Naive B cell (primary cell): ENCODE results near the gene DRP2. TPM values are rescaled to one million over a fixed set of nuclear protein-coding genes. Genes with fewer than 3 reads are reported as not detected.

Experiments
- ATAC-seq, 2 donors: fragments of 150-1000 bp; cut with Tn5 transposase; 2 replicates each; pipeline ENCODE4 v1.10.0; 2021; ENCODE audit warnings: low read depth in 2 of 2, mild to moderate bottlenecking in 2 of 2, moderate library complexity in 2 of 2
- DNase-seq: peaks from one replicate; pipeline ENCODE4 v3.0.0; 2022
- H3K27ac Mint-ChIP-seq, 6 donors: one replicate each; pipeline ENCODE4 v1.8.0; 2020 to 2022; ENCODE audit warnings: mild to moderate bottlenecking in 6 of 6, mixed read lengths in 6 of 6, moderate library complexity in 5 of 6, inconsistent platforms in 2 of 6
- H3K27me3 Mint-ChIP-seq, 3 donors: one replicate each; pipeline ENCODE4 v1.8.0; 2021 to 2022; ENCODE audit warnings: mixed read lengths in 3 of 3, mild to moderate bottlenecking in 1 of 3
- H3K36me3 Mint-ChIP-seq, 2 donors: one replicate each; pipeline ENCODE4 v1.8.0; 2020 to 2022; ENCODE audit warnings: mixed read lengths in 2 of 2, inconsistent platforms in 1 of 2, mild to moderate bottlenecking in 1 of 2
- H3K4me1 Mint-ChIP-seq, 3 donors: one replicate each; pipeline ENCODE4 v1.8.0; 2020 to 2022; ENCODE audit warnings: mixed read lengths in 3 of 3, inconsistent platforms in 1 of 3, mild to moderate bottlenecking in 1 of 3, moderate library complexity in 1 of 3
- H3K4me3 Mint-ChIP-seq, 8 donors: one replicate each; pipeline ENCODE4 v1.8.0; 2020 to 2022; ENCODE audit warnings: mild to moderate bottlenecking in 8 of 8, mixed read lengths in 8 of 8, moderate library complexity in 8 of 8, inconsistent platforms in 2 of 8
- H3K9me3 Mint-ChIP-seq, 7 donors: one replicate each; pipeline ENCODE4 v1.8.0; 2020 to 2022; ENCODE audit warnings: mixed read lengths in 7 of 7, mild to moderate bottlenecking in 5 of 7, inconsistent platforms in 2 of 7, moderate library complexity in 1 of 7
- polyA plus RNA-seq, 6 donors: library from polyadenylated mRNA; unstranded; fragments of 300-500 nt; fragmentation: Illumina TruSeq; gene quantifications; one replicate each; pipeline ENCODE4 v1.2.3, GENCODE V29; 2021; ENCODE audit warnings: low read depth in 6 of 6

The DRP2 gene
- polyA plus RNA-seq, 6 donors from 2014 or later = not detected

DNA sequence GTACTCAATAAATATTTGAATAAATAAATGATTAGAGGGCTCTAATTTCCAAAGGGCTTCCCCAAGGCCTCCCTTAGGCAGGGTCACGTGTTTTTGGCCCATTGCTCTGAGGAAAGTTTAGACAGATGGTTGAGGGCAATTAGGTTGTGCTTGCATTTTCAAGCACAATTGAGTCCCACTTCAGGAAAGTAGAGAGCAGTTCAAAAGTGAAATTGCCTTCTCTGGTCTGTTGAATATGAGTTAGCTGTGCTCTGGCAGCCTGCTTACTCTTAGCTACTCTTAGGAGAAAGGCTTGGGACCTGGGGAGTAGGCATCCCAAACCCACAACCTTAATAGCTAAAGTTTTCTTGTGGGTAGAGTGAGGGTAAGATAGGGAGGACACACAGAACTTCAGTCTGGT is 9.0 kb upstream of the DRP2 start:
- peaks cover 0 to 4% (median 0%) of the 10 kb centered on the region in 3 donors for H3K4me1 Mint-ChIP-seq
- no peaks in the 10 kb centered on the region for H3K36me3 Mint-ChIP-seq
- no peaks in the 10 kb centered on the region for H3K27me3 Mint-ChIP-seq
- no peak for ATAC-seq
- H3K27ac Mint-ChIP-seq = no peak overlapping the region
- H3K9me3 Mint-ChIP-seq = peaks cover 0 to 2% (median 0%) of the 10 kb centered on the region in 7 donors
- no peak for DNase-seq
- H3K4me3 Mint-ChIP-seq = no peak overlapping the region

DNA sequence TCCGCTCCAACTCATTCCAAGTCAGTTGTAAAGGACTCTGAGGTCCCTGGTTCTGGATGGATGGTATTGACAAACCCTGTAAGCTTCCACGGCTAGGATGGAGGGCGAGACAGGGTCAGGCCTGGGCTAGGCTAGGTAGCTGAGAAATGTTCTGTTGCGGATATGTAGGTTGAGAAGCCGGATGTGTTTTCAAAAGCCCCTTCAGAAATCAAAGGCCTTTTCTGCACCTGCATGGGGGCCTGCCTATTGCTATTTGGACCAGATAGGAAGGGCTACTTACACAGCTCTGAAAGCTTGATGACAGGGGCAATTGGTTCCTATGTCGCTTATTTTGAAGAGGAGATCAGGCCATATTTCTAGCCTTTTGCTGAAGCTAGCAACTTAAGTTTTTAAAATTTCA is 1.9 kb upstream of the DRP2 start:
- H3K36me3 Mint-ChIP-seq = no peaks in the 10 kb centered on the region
- H3K27ac Mint-ChIP-seq = no peak overlapping the region
- H3K4me1 Mint-ChIP-seq = peaks cover 0 to 15% (median 5%) of the 10 kb centered on the region in 3 donors
- no peak overlapping the region for H3K4me3 Mint-ChIP-seq
- H3K9me3 Mint-ChIP-seq = peaks cover 0 to 4% (median 0%) of the 10 kb centered on the region in 7 donors
- ATAC-seq = no peak
- DNase-seq = no peak
- peaks cover 0 to 5% (median 0%) of the 10 kb centered on the region in 3 donors for H3K27me3 Mint-ChIP-seq

DNA sequence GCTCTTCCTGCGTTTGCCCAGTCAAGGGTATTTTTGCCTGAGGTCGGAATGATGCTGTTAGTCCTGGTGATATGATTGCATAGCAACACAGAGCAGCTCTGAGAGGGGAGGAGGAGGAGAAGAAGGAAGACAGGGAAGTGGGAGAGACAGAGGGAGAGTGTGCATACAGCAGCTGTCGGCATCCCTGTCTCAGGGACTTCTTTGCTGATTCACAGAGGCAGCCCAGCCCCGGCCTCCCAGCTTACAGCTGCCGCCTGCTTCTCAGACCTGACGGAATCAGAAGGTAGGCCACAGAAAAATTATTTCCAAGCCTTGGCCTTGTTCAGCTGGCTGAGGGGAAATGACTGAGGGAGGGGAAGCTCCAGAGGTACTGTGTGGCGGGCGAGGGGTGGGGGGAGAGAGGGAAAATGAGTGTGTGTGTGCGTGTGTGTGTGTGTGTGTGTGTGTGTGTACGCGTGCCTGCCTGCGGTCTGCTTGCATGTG is 319 bp downstream of the DRP2 start:
- ATAC-seq = no peak
- peaks cover 0 to 4% (median 0%) of the 10 kb centered on the region in 7 donors for H3K9me3 Mint-ChIP-seq
- H3K36me3 Mint-ChIP-seq = no peaks in the 10 kb centered on the region
- peak overlapping the region in 2 of 8 donors; percentile 34 to 48 for H3K4me3 Mint-ChIP-seq
- H3K27me3 Mint-ChIP-seq = peaks cover 0 to 5% (median 5%) of the 10 kb centered on the region in 3 donors
- H3K27ac Mint-ChIP-seq = peak overlapping the region in 2 of 6 donors; percentile 47 to 64
- no peak for DNase-seq
- peaks cover 0 to 15% (median 5%) of the 10 kb centered on the region in 3 donors for H3K4me1 Mint-ChIP-seq

GRCh38 chrX:101220662-101221260 is 1.2 kb downstream of the DRP2 start:
- no peaks in the 10 kb centered on the region for H3K36me3 Mint-ChIP-seq
- peak overlapping the region in 2 of 8 donors; percentile 7 to 16 for H3K4me3 Mint-ChIP-seq
- peaks cover 0 to 11% (median 5%) of the 10 kb centered on the region in 3 donors for H3K4me1 Mint-ChIP-seq
- no peak for DNase-seq
- ATAC-seq = no peak
- H3K27ac Mint-ChIP-seq = peak overlapping the region in 1 of 6 donors; percentile 74
- H3K9me3 Mint-ChIP-seq = peaks cover 0 to 2% (median 0%) of the 10 kb centered on the region in 7 donors
- H3K27me3 Mint-ChIP-seq = peaks cover 0 to 5% (median 5%) of the 10 kb centered on the region in 3 donors

DNA sequence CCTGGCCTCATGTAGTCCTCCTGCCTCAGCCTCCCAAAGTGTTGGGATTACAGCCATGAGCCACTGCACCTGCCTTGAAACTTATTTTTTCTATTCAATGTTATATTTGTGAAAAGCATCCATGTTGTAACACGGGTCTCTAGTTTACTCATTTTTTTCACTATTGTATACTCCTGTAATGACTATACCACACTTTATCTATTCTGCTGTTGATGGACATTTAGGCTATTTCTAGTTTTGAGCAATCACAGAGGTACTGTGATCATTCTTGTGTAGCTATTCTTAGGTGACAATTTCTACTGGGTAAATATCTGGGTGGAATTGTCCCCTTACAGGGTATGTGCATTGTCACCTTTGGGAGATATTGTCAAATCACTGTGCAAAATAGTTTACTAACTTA is 3.6 kb downstream of the DRP2 start:
- Mint-ChIP-seq H3K27me3 (peaks cover 0 to 5% (median 5%) of the 10 kb centered on the region in 3 donors), H3K4me1 (peaks cover 0 to 11% (median 5%) of the 10 kb centered on the region in 3 donors), H3K36me3 (no peaks in the 10 kb centered on the region), H3K27ac (no peak overlapping the region), H3K4me3 (no peak overlapping the region), H3K9me3 (peaks cover 0 to 2% (median 0%) of the 10 kb centered on the region in 7 donors)
- no peak for DNase-seq
- no peak for ATAC-seq

GRCh38 chrX:101229170-101229569 is 9.6 kb downstream of the DRP2 start:
- Mint-ChIP-seq H3K9me3 (peaks cover 0 to 3% (median 0%) of the 10 kb centered on the region in 7 donors), H3K4me3 (no peak overlapping the region), H3K4me1 (no peaks in the 10 kb centered on the region), H3K36me3 (no peaks in the 10 kb centered on the region), H3K27ac (no peak overlapping the region), H3K27me3 (no peaks in the 10 kb centered on the region)
- DNase-seq (no peak), ATAC-seq (no peak)

- Mint-ChIP-seq H3K4me3 (no peak overlapping the region), H3K9me3 (peaks cover 0 to 3% (median 0%) of the 10 kb centered on the region in 7 donors), H3K36me3 (no peaks in the 10 kb centered on the region), H3K27ac (peak overlapping the region in 1 of 6 donors; percentile 22), H3K4me1 (no peaks in the 10 kb centered on the region), H3K27me3 (no peaks in the 10 kb centered on the region)
- ATAC-seq (no peak), DNase-seq (no peak)
Measured at GRCh38 chrX:101230636-101231035, 11.1 kb downstream of the DRP2 start.

GRCh38 chrX:101231080-101231479 is 11.5 kb downstream of the DRP2 start:
- H3K36me3 Mint-ChIP-seq = no peaks in the 10 kb centered on the region
- DNase-seq (no peak), ATAC-seq (no peak)
- H3K27me3 Mint-ChIP-seq = no peaks in the 10 kb centered on the region
- H3K9me3 Mint-ChIP-seq = peaks cover 0 to 3% (median 0%) of the 10 kb centered on the region in 7 donors
- no peak overlapping the region for H3K4me3 Mint-ChIP-seq
- H3K27ac Mint-ChIP-seq = no peak overlapping the region
- no peaks in the 10 kb centered on the region for H3K4me1 Mint-ChIP-seq

- no peak for DNase-seq
- H3K4me1 Mint-ChIP-seq = no peaks in the 10 kb centered on the region
- H3K27ac Mint-ChIP-seq = no peak overlapping the region
- ATAC-seq = no peak
- no peaks in the 10 kb centered on the region for H3K27me3 Mint-ChIP-seq
- no peaks in the 10 kb centered on the region for H3K36me3 Mint-ChIP-seq
- no peak overlapping the region for H3K4me3 Mint-ChIP-seq
- peaks cover 0 to 3% (median 0%) of the 10 kb centered on the region in 7 donors for H3K9me3 Mint-ChIP-seq
Measured at GRCh38 chrX:101232316-101232715, 12.7 kb downstream of the DRP2 start.

DNA sequence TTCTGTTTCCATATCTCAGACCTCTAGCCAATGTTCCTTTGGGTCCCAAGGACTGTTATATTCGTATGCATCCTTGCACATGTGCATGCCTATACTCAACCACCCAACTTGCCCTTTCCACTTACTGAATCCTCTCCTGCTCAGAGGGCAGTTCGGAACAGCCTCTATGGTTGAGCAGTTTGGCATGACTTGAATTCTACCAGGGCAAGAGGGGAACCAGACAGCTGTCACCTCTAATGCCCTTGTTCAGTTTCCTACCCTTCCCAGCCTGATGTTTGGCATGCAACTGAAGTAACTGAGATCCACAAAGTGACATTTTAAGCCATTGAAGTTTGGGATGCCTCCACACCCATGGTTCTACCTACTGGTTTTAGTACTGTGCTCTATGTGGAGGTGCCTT is 17.5 kb downstream of the DRP2 start:
- no peak overlapping the region for H3K27ac Mint-ChIP-seq
- H3K36me3 Mint-ChIP-seq = no peaks in the 10 kb centered on the region
- H3K27me3 Mint-ChIP-seq = peaks cover 0 to 1% (median 0%) of the 10 kb centered on the region in 3 donors
- H3K9me3 Mint-ChIP-seq = peaks cover 0 to 3% (median 0%) of the 10 kb centered on the region in 7 donors
- no peak overlapping the region for H3K4me3 Mint-ChIP-seq
- no peaks in the 10 kb centered on the region for H3K4me1 Mint-ChIP-seq
- DNase-seq (no peak), ATAC-seq (no peak)

- no peaks in the 10 kb centered on the region for H3K4me1 Mint-ChIP-seq
- H3K4me3 Mint-ChIP-seq = no peak overlapping the region
- peaks cover 0 to 2% (median 0%) of the 10 kb centered on the region in 7 donors for H3K9me3 Mint-ChIP-seq
- no peak for DNase-seq
- no peaks in the 10 kb centered on the region for H3K36me3 Mint-ChIP-seq
- no peak for ATAC-seq
- H3K27me3 Mint-ChIP-seq = peaks cover 0 to 7% (median 0%) of the 10 kb centered on the region in 3 donors
- peak overlapping the region in 1 of 6 donors; percentile 49 for H3K27ac Mint-ChIP-seq
Measured at GRCh38 chrX:101241531-101241930, 21.9 kb downstream of the DRP2 start.

DNA sequence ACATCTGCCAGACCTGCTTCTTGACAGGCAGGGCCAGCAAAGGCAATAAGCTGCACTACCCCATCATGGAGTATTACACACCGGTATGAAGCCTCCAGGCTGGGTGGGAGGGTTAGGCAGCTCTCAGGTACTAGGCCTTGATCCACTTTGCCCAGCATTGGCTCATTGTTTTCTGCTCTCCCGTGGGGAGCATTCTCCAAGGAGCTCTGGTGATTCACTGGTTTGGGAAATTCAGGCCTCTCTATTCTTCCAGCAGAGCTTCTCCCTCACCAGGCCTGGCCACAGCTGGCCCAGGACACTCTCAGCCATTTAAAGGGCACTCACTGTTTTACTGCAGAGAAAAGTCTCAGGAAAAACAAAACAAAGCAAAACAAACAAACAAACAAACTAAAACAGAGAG is 33.0 kb downstream of the DRP2 start:
- H3K36me3 Mint-ChIP-seq = no peaks in the 10 kb centered on the region
- H3K4me1 Mint-ChIP-seq = peaks cover 0 to 2% (median 0%) of the 10 kb centered on the region in 3 donors
- no peak for ATAC-seq
- no peak for DNase-seq
- no peaks in the 10 kb centered on the region for H3K9me3 Mint-ChIP-seq
- H3K27ac Mint-ChIP-seq = no peak overlapping the region
- H3K4me3 Mint-ChIP-seq = peak overlapping the region in 1 of 8 donors; percentile 42
- no peaks in the 10 kb centered on the region for H3K27me3 Mint-ChIP-seq

GRCh38 chrX:101257448-101258258 is 38.1 kb downstream of the DRP2 start:
- Mint-ChIP-seq H3K36me3 (no peaks in the 10 kb centered on the region), H3K4me1 (peaks cover 0 to 6% (median 0%) of the 10 kb centered on the region in 3 donors), H3K4me3 (no peak overlapping the region), H3K27me3 (no peaks in the 10 kb centered on the region), H3K9me3 (no peaks in the 10 kb centered on the region), H3K27ac (peak overlapping the region in 2 of 6 donors; percentile 56 to 95)
- no peak for DNase-seq
- no peak for ATAC-seq

DNA sequence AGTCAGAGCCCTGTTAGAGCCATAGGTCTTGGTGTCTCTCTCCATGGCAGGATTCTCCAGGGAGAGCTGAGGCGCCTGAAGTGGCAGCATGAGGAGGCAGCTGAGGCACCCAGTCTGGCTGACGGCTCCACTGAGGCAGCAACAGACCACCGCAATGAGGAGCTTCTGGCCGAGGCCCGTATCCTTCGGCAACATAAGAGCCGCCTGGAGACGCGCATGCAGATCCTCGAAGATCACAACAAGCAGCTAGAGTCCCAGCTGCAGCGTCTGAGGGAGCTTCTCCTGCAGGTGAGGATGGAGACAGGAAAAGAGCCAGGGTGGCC is 38.6 kb downstream of the DRP2 start:
- no peaks in the 10 kb centered on the region for H3K27me3 Mint-ChIP-seq
- DNase-seq (no peak), ATAC-seq (no peak)
- no peaks in the 10 kb centered on the region for H3K9me3 Mint-ChIP-seq
- H3K4me1 Mint-ChIP-seq = peaks cover 0 to 6% (median 0%) of the 10 kb centered on the region in 3 donors
- no peak overlapping the region for H3K27ac Mint-ChIP-seq
- H3K36me3 Mint-ChIP-seq = no peaks in the 10 kb centered on the region
- H3K4me3 Mint-ChIP-seq = no peak overlapping the region
